ENCODE results near the gene CHD1. TPM values are rescaled to one million over a fixed set of nuclear protein-coding genes. Genes with fewer than 3 reads are reported as not detected.

CHD1 gene
- total and polyA plus RNA-seq, 9 of the 15 experiments (the other 6 are each of a cell fraction or from before 2014, with no cell fraction given): 27.3 to 133 (median 58.7) TPM

- no peak; the same call in 1 of the 2 replicates for TF ChIP-seq ZFP91 (CRISPR knock-in tag; IDR thresholded peaks at IDR 0.05)
- TF ChIP-seq PBX2 (CRISPR knock-in tag; IDR thresholded peaks at IDR 0.05; ENCODE audit: low read depth): peak; percentile 65; the same call in 1 of the 2 replicates
- peak; percentile 98; the same call in 1 of the 2 replicates for TF ChIP-seq PBX2 (tag; conservative IDR thresholded peaks at IDR 0.05; ENCODE audit: low read depth)
- no peak for TF ChIP-seq ZNF75A (CRISPR knock-in tag; IDR thresholded peaks at IDR 0.05)
- peak; percentile 63 for TF ChIP-seq NFE2 (IDR thresholded peaks at IDR 0.05; ENCODE audit: low read depth)
- TF ChIP-seq HDAC1 (IDR thresholded peaks at IDR 0.05): peak in 1 of 2 experiments; percentile 77; a peak in 2 of 4 replicates
- peak; percentile 77; the same call in 1 of the 2 replicates for TF ChIP-seq HMG20B (CRISPR knock-in tag; IDR thresholded peaks at IDR 0.05)
- no peak for TF ChIP-seq POLR3A (IDR thresholded peaks at IDR 0.05; ENCODE audit: borderline replicate concordance, extremely low read depth, insufficient read depth, insufficient read length)
- TF ChIP-seq PURB (CRISPR knock-in tag; IDR thresholded peaks at IDR 0.05; ENCODE audit: low read depth): no peak
- no peak; the same call in 1 of the 2 replicates for TF ChIP-seq SNIP1 (IDR thresholded peaks at IDR 0.05; ENCODE audit: low read depth)
- TF ChIP-seq MEF2A (IDR thresholded peaks at IDR 0.05; ENCODE audit: control insufficient read depth, low read depth, low read length): no peak
- peak; percentile 77; the same call in 1 of the 2 replicates for TF ChIP-seq ZBTB26 (CRISPR knock-in tag; IDR thresholded peaks at IDR 0.05)
- TF ChIP-seq ZFP1 (CRISPR knock-in tag; IDR thresholded peaks at IDR 0.05): no peak
- TF ChIP-seq POLR2H (tag; IDR thresholded peaks at IDR 0.05; ENCODE audit: low read depth): peak; percentile 90
- peak; percentile 94 for TF ChIP-seq CREM (IDR thresholded peaks at IDR 0.05; ENCODE audit: low read depth)
- no peak; the same call in 1 of the 2 replicates for TF ChIP-seq ZBTB1 (CRISPR knock-in tag; IDR thresholded peaks at IDR 0.05; ENCODE audit: borderline replicate concordance, low read depth)
- 0 out of 2 replicates have a peak, but pooled peaks have one; percentile 6 for TF ChIP-seq CBX5 (IDR thresholded peaks at IDR 0.05; ENCODE audit: borderline replicate concordance, low read depth)
- 0 out of 2 replicates have a peak, but pooled peaks have one; percentile 9 for TF ChIP-seq SRSF1 (IDR thresholded peaks at IDR 0.05; ENCODE audit: low read depth, low read length)
- TF ChIP-seq MAX (CRISPR knock-in tag; IDR thresholded peaks at IDR 0.05): peak; percentile 44
- no peak for TF ChIP-seq GTF2A2 (tag; IDR thresholded peaks at IDR 0.05)
- peak; percentile 13 to 86; a peak in 2 of 4 replicates for TF ChIP-seq RCOR1 (IDR thresholded peaks at IDR 0.05; ENCODE audit: borderline replicate concordance in 1 of 2, low read depth in 2 of 2, low read length in 2 of 2)
- no peak for TF ChIP-seq ARHGAP35 (IDR thresholded peaks at IDR 0.05; ENCODE audit: partially characterized antibody)
These were observed at the start of gene CHD1 (continued) for GRCh38 chr5:98928873-98929709.
